Measurements from ENCODE around the gene CADM1.

Gene CADM1

DNA sequence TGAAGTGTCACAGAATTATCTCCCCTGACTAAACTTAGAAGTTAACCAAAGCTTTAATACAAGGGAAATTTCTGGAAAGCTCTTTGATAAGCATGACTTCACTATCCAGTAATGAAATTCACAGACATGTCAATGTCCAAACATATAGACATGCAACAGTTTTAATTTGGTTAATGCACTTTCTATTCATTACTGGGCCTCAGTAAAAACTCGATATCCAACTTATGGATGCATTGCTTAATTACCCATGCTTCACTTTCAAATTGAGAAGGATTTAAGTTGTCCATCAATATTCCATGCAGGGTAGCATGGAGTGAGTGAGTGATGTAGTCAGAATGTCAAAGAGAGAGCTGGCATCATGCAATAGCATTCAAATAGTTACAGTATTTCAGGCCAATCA lies 197.5 kb downstream of the CADM1 start:
- DNase-seq = no peak

DNA sequence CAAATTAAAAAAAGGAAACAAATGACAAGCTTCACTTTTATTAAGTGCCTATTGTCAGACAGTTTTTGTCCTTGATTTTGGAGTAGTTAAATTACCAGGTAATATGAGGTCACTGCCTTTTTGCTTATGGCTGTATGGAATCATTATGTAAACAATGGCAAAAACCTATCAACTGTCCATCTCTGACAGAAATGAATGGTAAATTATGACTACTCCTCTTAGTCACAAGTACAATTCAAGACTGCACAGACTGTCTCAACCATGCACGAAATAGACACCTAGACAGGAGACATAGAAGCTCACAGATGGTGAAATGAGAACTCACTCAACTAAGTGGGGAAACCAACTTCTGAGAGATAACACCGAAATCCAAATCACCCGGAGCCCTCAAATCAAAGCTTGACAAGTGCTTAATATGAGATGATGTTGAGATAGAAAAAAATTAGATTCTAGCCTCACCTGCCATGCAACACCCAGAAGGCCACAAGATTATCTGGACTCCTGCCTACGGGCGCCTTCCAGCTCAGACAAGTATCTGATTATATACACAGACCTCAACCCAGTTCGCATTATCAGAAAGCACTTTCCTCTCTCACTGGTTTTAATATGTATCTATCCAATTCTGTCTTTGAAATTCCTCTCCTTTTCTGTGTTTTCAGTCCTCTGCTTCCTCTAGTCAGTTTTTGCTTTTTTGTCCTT lies 199.3 kb downstream of the CADM1 start:
- no peak for DNase-seq

DNA sequence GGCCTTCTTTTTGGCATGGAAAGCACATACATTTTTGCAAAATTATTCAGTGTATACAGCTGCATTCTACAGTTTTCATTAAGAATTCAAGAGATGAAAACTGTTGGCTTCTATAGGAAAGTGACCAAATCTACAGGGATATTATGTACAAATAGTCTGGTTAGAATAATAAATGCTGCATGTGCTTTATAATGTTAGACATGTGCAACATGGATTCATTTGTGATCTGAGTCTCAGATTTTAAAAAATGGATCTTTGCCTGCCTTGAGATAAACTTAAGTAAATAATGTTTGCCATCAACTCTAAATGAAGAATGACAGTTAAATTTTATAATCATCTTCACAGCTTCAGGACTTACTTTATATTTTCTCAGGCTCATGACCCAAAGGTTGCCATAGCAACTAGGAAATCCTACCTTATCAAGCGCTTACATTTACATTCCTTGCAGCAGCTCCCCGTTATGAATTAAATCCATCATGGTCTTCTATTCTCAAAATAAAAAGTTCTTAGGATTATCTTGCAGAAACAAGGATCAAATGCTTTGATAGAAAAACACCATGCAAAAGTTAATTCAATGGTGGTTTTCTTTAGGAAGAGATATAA lies 200.2 kb downstream of the CADM1 start:
- no peak for DNase-seq

DNA sequence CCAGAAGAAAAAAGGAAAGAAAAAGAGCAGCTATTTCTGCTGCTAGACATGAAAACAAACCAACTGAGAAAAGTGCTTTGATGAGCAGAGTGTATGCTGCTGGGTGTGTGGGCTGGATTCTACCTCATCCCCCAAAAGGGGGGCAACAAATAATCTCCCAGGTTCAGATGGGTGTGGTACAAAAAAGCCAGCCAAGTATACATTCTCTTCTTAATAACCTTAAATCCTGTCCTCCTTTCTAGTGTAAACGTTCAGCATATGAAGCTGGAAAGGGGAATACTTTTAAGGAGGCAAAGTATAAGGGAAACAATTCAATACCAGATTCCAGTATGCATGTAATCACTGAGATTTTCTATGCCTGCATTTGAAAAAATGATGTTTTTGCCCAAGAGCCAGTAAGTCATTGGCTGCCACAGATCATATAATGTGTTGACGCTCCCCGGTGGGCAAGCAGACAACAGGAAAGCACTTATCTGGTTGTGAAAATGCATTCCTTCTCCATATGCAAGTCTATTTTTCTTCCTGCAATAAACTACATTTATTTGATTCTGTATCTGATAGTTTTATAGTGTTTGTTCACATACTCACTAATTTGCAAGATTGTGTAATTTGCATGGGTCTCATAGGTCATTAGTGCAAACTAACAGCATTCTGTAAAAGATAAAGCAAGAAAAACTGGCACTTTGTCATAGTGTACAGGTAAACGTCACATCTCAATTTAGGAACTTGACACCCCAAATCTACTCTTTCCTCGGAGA lies 201.1 kb downstream of the CADM1 start:
- DNase-seq = no peak

DNA sequence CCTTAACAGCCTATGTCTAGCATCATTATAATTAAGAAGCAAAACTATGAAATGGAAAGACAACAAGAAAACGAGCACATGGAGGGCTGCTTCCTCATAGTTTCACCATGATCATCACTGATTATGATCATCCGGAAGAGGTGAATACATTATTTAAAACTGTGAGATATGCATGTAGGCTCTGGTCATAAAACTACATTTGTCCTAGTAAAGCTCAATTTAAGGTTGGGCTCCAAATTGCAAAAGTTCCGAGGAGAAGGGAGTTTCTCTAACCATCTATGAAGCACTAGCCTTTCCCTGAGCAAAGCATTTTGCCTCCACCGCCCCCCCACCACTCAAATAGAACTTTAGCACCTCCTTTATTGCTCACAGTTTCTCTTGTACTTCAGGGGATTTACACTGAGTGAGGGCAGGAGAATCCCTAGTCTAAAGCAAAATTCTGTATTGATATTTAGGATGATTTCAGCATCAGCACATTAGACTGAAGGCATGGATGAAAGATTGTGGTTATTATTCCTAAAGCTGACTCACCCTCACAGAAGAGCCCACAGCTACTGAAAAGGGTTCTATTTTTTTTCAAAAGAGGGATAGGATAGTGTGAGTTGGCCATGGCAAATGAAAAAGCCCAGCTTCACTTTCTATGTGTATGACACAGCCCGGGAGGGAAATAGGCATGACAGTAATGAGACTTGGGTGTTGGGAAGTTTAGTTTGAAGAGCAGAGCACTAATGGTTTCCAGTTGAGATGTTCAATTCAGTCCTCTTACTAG lies 203.4 kb downstream of the CADM1 start:
- DNase-seq = no peak

DNA sequence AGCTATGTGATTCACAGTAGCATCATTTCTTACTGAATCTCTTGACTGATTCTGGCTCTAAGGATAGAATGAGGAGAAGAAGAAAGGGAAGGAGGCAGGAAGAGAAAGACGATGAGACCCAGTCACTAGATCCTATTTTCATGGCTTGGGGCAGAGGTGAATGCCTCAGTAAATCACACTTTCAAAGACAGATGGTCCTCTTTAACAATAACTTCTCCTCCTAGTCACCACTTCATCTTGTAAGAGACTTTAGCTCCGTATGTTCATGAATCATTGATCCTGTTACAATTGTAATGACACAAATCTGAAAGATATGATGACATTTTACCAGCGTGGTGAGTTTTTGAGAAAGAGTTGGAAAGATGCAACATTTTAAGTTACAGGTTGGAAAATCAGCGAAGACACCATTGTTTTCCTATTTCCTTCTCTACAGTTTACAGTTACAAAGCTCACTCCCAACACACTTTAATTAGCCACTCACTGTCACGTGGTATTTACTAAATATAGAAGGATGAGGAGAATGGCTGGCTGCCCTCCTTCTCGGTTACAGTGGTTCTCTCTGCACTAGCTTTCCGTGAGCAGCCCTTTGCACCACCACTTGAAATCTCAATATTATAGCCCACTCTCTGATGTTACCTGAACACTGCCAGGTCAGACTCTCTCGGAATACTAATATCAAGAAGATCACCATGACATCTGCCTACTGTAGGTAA lies 205.8 kb downstream of the CADM1 start:
- no peak for DNase-seq

DNA sequence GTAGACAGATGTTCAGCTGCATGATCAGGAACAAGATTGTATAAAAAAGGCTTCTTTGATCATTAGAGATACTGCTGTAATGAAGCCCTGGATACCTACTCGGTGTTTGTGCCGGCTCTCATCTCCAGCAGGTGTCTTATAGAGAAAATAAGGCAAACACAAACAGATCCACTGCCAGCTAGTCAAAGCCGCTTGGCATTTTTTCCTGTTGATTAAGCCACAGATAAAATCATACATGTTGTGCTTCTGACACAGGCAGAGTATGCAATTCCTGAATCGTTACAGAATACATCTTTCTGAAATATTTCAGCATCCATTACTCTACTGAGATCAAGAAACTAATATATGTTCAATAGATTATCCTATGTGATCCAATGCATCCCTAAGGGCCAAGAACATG lies 206.9 kb downstream of the CADM1 start:
- DNase-seq = no peak

DNA sequence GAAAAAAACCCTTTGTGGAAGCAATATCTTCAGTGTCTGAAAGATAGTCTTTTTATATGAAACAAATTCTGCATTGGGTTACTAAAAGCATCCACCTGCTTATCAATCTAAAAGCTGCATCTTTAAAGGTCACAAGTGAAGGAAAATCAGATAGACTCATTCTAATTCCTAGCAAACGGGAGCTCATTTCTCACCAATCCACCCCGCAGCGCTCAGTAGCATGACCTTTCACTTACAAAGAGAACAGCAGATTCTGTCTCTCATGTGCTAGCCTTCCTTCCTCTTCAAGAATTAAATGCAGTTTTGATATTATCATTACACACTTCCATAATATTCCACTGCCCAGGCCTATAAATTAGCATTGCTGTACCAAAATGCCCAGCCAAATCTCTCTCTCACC lies 212.9 kb downstream of the CADM1 start:
- DNase-seq = no peak

DNA sequence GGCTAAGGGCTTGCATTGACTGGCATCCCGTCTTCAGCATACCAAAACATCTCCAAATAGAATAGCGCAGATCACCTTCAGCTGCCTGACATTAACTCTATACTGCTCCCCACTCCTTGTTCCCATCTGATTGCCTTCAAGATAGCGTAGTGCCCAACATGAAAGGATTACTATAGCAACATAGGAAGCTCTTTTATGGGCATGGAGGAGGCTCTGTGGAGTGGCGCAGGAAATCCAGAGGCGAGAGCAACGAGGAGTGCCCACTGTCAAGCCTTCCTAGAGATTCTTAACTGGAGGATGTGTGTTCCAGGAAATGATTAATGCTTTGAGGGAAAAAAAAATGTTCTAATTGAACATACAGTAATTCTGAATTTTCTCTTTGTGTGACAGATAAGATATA lies 213.3 kb downstream of the CADM1 start:
- no peak for DNase-seq

DNA sequence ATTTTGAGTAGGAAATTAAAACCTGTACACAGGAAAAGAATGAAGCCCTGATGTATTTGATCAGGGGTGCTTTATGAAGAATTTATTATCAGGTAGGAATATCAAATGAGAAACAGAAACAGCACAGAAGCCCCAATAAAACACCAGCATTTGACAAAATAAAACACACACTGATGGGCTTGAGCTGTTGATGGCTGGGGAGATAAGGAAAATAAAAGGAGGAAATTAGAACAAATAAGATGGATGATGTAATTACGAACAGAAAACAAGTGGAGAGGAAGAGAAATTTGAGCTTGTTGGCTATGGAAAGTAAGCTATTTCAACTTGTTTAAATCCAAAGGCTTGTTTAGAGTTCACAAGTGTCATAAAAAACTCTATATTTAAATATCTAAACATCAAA lies 213.7 kb downstream of the CADM1 start:
- no peak for DNase-seq

DNA sequence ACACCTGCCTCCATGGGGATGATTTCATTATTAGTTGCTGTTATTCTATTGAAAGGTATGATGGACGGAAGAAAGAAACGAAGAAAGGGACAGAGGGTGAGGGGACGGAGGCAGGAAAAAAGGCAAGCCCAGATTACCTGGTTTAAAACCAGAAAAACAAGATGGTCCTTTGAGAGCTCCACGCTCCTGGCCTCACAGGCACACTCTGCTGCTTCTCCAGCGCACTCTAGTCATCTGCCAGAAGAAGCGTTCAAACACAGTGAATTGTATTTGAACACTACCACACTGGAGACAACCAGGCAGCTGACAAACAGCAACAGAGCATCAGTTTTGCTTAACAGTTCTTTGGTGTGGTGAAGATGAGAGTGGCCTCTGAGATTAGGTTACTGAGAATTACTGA lies 216.9 kb downstream of the CADM1 start:
- no peak for DNase-seq

DNA sequence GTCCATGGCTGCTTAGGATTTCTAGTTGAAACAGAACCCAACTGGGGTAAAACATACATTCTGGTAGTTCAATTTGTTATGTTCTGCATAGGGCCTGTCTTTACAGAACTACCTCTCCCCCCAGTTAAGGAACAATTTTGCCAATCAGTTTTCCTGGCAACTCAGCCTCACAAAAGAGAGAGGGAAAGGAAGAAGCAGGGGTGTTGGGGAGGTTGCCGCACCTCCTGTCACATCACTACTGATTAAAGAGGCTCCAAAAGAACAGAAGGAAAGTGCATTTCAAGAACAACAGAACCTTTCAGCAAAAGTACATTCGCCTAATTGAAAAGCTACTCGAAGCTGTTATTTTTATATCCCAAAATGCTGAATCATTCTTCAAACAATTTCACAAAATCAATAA lies 217.6 kb downstream of the CADM1 start:
- no peak for DNase-seq

DNA sequence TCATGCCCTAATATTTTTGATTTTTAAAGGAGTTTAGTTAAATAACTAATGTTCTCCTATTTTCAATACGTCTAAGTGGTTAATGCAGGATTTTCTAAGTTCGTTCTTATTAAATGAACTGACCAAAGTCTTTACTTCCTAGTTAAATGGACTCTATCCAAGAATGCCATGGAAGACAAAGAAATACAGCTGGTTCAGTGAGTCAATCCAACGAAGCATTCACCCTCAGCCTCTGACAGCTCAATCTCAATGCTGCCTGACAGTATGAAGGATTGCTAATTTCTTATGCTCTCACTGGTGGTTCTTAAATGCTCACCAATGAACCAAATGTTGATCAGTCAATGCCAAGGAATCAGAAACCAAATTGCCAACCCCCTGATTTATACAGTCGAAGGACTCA lies 219.4 kb downstream of the CADM1 start:
- no peak for DNase-seq

DNA sequence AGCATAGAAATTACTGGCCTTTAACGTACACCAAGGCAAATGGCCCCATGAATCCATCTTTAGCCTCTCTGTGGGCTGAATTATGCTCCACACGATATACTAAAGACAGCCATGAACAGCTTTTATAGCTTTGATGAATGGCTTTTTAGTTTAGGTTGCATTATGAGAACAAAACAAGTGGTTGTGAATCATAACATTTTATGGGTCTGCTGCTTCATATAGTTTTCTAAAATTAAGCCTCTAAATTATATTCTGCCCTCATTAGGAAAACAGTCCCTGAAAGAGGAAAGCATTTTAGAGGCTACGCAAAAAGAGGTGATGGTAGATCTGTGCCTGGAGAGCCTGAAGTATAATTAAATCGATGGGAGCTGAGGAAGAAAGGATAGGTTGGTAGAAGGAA lies 221.3 kb downstream of the CADM1 start:
- DNase-seq = no peak

DNA sequence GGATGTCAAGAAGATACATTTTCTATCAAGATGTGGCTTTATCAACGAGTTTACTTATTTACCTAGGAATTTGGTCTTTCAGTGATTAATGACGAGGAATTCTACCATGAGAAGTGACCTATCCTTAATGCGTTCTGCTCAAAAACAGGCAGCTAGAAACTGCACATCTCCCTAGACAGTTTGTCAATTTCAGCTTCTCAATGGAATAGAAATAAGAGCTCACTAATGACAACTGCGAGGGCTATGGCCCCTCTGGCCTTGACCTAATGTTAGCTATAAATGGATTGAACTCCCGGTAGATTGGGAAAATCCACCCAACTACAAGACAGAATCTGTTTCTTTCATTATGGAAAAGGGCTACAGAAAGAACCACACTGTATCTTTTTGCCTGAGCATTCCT lies 223.4 kb downstream of the CADM1 start:
- no peak for DNase-seq

DNA sequence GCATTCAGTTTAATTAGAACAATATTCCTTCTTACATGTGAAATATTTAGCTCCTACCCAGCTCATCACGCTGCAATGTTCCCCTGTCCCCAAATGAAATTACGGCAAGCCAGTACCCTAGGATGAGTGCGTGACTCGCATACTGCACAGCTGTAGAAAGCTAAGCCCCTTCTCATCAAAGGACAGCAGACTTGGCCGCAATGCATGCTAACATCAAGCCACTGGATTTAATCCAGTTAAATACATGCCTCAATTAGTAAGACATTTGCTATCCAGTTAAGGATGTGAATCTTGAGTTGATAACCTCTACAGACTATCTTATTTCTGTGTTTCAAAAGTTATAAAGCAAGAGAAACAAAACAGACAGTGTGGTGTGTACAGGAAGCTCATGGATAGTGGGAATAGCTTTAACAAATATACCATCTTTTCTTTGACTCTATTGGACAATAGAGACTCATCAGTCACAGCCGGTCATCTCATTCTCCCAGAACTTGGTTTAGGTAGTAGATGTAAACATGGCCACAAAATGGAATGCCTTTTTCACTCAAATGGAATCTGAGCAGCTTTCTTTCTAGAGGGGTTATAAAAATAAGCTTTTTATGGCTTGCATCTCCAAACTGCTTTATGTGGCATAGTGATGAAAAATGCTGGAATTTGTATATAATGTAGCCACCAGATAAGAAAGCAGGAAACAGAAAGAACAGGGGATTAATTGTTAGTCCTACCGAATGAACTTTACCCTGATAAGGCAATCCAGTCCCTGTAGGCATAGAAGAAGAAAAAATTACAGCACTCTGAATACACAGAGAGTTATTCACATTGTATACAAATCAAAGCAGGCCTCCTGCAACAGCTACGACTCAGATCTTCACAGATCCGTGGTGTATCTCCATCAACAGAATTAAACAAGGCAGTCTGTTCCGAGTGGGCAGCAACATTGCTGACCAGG lies 224.1 kb downstream of the CADM1 start:
- no peak for DNase-seq

DNA sequence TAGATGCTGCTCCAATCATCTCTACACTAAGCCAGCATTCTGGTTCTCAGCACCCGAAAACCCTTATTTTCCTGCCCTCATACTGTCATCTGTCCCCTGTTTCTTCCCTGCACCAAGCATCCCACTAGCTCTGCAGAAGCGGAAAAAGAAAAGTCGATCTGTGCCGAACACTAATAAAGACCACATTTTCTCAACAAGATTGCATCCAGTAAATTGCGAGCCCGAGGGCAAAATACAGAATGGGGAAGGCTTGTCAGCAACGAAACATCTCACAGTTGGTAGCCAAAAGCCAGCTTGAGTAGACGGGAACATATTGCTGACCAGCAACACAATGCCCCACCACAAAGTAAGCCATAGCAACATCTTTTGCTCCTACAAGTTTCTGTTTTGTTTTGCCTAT lies 227.4 kb downstream of the CADM1 start:
- DNase-seq = no peak

DNA sequence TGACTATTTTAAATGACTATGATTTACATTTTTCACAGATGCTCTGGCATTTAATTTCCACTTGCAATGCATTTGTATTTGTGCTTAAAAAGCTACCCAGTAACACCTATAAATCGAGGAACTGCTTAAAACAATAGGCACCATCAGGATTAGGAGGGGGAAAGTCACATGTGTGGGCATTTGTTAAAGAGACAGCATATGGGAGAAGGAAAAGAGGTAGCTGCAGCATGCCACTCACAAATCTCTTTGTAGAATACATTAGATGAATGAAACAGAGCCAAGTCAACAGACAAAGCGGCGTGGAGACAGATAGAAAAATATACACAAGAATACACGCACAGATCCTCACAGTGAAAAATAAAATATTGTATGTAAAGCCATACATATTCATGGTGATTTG lies 228.0 kb downstream of the CADM1 start:
- DNase-seq = no peak

DNA sequence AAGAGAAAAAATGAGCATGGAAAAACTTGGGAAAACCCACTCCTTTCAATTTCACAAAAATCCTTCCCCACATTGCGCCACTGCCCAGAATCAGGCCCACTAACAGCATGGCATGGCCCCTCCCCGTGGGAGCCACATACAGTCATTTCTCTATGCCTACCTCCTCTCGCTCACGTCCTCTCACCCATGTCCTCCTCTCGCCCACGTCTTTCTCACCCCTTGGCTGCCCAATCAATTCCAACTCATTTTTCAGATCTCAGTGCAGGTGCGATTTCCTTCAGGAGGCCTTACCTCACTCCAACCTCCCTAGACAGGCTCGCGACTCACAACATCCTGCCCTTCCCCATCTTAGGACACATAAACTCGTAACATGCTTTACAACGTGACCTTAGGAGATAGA lies 229.2 kb downstream of the CADM1 start:
- DNase-seq = no peak

DNA sequence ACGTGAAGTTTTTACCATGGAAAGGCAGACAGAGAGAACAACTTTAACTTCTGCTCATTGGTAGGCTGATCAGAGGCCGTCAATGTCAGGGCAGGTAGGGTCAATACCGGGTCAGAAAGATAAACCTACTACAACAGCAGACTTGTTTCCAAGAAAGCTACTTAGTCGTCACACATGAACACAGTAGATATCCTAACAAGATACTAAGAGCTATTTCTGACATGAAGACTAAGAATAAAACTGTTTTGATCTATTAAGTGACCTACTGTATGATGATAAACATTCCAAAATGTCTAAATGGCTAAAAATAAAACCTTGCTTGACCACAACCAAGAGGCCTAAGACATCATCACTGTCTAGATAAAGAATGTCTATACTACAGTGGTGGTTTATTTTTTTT lies 231.3 kb downstream of the CADM1 start:
- DNase-seq = no peak

DNA sequence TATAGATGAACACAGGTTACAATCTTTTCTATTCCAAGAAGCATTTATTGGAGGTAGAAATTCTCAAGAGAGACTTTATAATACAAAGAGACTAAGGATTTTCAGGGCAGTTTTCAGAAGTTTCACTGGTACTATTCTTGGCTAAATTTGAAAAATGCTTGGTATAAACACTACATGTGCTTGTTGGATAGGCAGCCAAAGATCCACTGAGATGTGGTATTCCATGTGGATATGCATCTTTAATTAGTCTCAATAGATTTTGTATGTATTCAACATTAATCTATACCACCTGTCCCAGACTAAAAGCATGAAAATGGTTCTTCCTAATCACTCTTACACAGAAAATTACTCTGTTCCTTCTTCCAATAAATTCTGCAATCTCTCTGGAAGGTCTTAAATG lies 232.6 kb downstream of the CADM1 start:
- DNase-seq = no peak
